Measurements from ENCODE around the gene BSN. TPM values are rescaled to one million over a fixed set of nuclear protein-coding genes. Genes with fewer than 3 reads are reported as not detected.

Gene BSN
- total RNA-seq, 2 experiments from 2014 or later = 0.08 to 0.11 TPM

GRCh38 chr3:49714728-49715550 is 160.7 kb downstream of the BSN start:
- peaks cover 15% of the 10 kb centered on the region for H3K4me1 Mint-ChIP-seq (ENCODE audit: low read depth)
- no peaks in the 10 kb centered on the region for H3K9me3 Mint-ChIP-seq
- CTCF ChIA-PET = interaction anchor here (1.1 kb wide), 1 partner anchor 124 kb away, joined by 4 read pairs; no protein-coding TSS in a partner anchor
- no peak overlapping the region for H3K27ac Mint-ChIP-seq
- Histone ChIP-seq H3K4me3 (ENCODE audit: low read length) (no peak overlapping the region), H3K27ac (ENCODE audit: low read depth in 1 of 2, low read length in 2 of 2) (no peak overlapping the region), H3K9me3 (ENCODE audit: control insufficient read depth in 1 of 2, insufficient read depth in 1 of 2, low read length in 2 of 2) (no peaks in the 10 kb centered on the region), H3K4me1 (ENCODE audit: insufficient read depth, low read length) (peaks cover 28% of the 10 kb centered on the region), H3K36me3 (ENCODE audit: insufficient read depth, low read length) (peaks cover 21% of the 10 kb centered on the region), H3K27me3 (ENCODE audit: control insufficient read depth in 1 of 2, insufficient read depth in 2 of 2, low read length in 2 of 2) (no peaks in the 10 kb centered on the region)
- DNase-seq (peak in 1 of 14 experiments; percentile 14), ATAC-seq (ENCODE audit: poor library complexity) (no peak)
- POLR2A ChIA-PET = no interaction called here
- H3K27me3 Mint-ChIP-seq = no peaks in the 10 kb centered on the region
- no peak overlapping the region for H3K4me3 Mint-ChIP-seq
- peaks cover 14% of the 10 kb centered on the region for H3K36me3 Mint-ChIP-seq (ENCODE audit: low read depth)
- intact Hi-C loops (cut with DNase I, micrococcal nuclease) = no loop called here
- TF ChIP-seq CTCF (IDR thresholded peaks at IDR 0.05) = no peak

- H3K4me1 ChIP-seq (ENCODE audit: insufficient read depth, low read length) = peaks cover 28% of the 10 kb centered on the region
- Mint-ChIP-seq H3K4me3 (no peak overlapping the region), H3K36me3 (ENCODE audit: low read depth) (peaks cover 16% of the 10 kb centered on the region), H3K4me1 (ENCODE audit: low read depth) (peaks cover 17% of the 10 kb centered on the region), H3K9me3 (no peaks in the 10 kb centered on the region), H3K27ac (no peak overlapping the region), H3K27me3 (no peaks in the 10 kb centered on the region)
- H3K27me3 ChIP-seq (ENCODE audit: control insufficient read depth in 1 of 2, insufficient read depth in 2 of 2, low read length in 2 of 2) = no peaks in the 10 kb centered on the region
- no peak for ATAC-seq (ENCODE audit: poor library complexity)
- TF ChIP-seq CTCF (IDR thresholded peaks at IDR 0.05) = no peak
- intact Hi-C loops (cut with DNase I, micrococcal nuclease) = no loop called here
- ChIA-PET CTCF (interaction anchor here (1.1 kb wide), 1 partner anchor 124 kb away, joined by 4 read pairs; no protein-coding TSS in a partner anchor), POLR2A (no interaction called here)
- peaks cover 23% of the 10 kb centered on the region for H3K36me3 ChIP-seq (ENCODE audit: insufficient read depth, low read length)
- no peak overlapping the region for H3K4me3 ChIP-seq (ENCODE audit: low read length)
- DNase-seq = peak in 1 of 14 experiments; percentile 20
- H3K27ac ChIP-seq (ENCODE audit: low read depth in 1 of 2, low read length in 2 of 2) = no peak overlapping the region
- H3K9me3 ChIP-seq (ENCODE audit: control insufficient read depth in 1 of 2, insufficient read depth in 1 of 2, low read length in 2 of 2) = no peaks in the 10 kb centered on the region
These were observed 161.4 kb downstream of the BSN start for GRCh38 chr3:49715611-49716121.

- H3K27me3 Mint-ChIP-seq = no peaks in the 10 kb centered on the region
- peaks cover 19% of the 10 kb centered on the region for H3K36me3 Mint-ChIP-seq (ENCODE audit: low read depth)
- no peak overlapping the region for H3K27ac ChIP-seq (ENCODE audit: low read depth in 1 of 2, low read length in 2 of 2)
- no peaks in the 10 kb centered on the region for H3K27me3 ChIP-seq (ENCODE audit: control insufficient read depth in 1 of 2, insufficient read depth in 2 of 2, low read length in 2 of 2)
- no peaks in the 10 kb centered on the region for H3K9me3 Mint-ChIP-seq
- peaks cover 22% of the 10 kb centered on the region for H3K4me1 Mint-ChIP-seq (ENCODE audit: low read depth)
- H3K36me3 ChIP-seq (ENCODE audit: insufficient read depth, low read length) = peaks cover 26% of the 10 kb centered on the region
- ATAC-seq (ENCODE audit: poor library complexity) = no peak
- intact Hi-C loops (cut with DNase I, micrococcal nuclease) = no loop called here
- DNase-seq = no peak
- H3K9me3 ChIP-seq (ENCODE audit: control insufficient read depth in 1 of 2, insufficient read depth in 1 of 2, low read length in 2 of 2) = no peaks in the 10 kb centered on the region
- H3K27ac Mint-ChIP-seq = no peak overlapping the region
- CTCF ChIA-PET = no interaction called here
- no peak for TF ChIP-seq CTCF (IDR thresholded peaks at IDR 0.05)
- H3K4me3 ChIP-seq (ENCODE audit: low read length) = no peak overlapping the region
- peaks cover 28% of the 10 kb centered on the region for H3K4me1 ChIP-seq (ENCODE audit: insufficient read depth, low read length)
- POLR2A ChIA-PET = no interaction called here
- H3K4me3 Mint-ChIP-seq = no peak overlapping the region
These were observed 161.9 kb downstream of the BSN start for GRCh38 chr3:49716169-49716568.

Data from CD4-positive, alpha-beta T cell (primary cell).